Bronchial epithelial cell (primary cell): ENCODE data around the gene SDC4. TPM values are rescaled to one million over a fixed set of nuclear protein-coding genes. Genes with fewer than 3 reads are reported as not detected.

Experiments
- DNase-seq: peaks from one replicate; pipeline ENCODE4 v3.0.0-alpha.2; 2010; ENCODE audit warnings: low read depth
- FAIRE-seq: peaks from 2 replicates; lab custom pipeline; 2011; peaks lifted over from hg19 to GRCh38; lab: Jason Lieb, UNC
- H3K27me3 ChIP-seq: 2 replicates; pipeline ENCODE4 v1.5.1; 2011; ENCODE audit warnings: low read length; ENCODE audit not compliant: control insufficient read depth, insufficient read depth
- H3K36me3 ChIP-seq: 2 replicates; pipeline ENCODE4 v1.5.1; 2011; ENCODE audit warnings: low read length; ENCODE audit not compliant: control insufficient read depth, insufficient read depth
- H3K4me3 ChIP-seq: 2 replicates; pipeline ENCODE4 v1.5.1; 2011; ENCODE audit warnings: mild to moderate bottlenecking, low read depth, low read length, control low read depth
- total RNA-seq: library from RNA; depleted of rRNA; stranded (reverse); fragments of >200 nt; gene quantifications from 2 replicates; pipeline ENCODE4 v1.2.1, GENCODE V29; 2014
- TF ChIP-seq, protein P1 (sequence below): IDR thresholded peaks from 2 replicates; pipeline ENCODE4 v1.5.1; 2011; ENCODE audit warnings: mild to moderate bottlenecking, moderate library complexity, low read length, control low read depth, inconsistent platforms; ENCODE audit not compliant: insufficient read depth, severe bottlenecking

SDC4 gene
- total RNA-seq, 1 donor from 2014 or later: 272 TPM

GRCh38 chr20:45323731-45324130, 24.5 kb downstream of the SDC4 start:
- DNase-seq (peak; percentile 74), FAIRE-seq (no peak)
- TF ChIP-seq, protein P1, sequence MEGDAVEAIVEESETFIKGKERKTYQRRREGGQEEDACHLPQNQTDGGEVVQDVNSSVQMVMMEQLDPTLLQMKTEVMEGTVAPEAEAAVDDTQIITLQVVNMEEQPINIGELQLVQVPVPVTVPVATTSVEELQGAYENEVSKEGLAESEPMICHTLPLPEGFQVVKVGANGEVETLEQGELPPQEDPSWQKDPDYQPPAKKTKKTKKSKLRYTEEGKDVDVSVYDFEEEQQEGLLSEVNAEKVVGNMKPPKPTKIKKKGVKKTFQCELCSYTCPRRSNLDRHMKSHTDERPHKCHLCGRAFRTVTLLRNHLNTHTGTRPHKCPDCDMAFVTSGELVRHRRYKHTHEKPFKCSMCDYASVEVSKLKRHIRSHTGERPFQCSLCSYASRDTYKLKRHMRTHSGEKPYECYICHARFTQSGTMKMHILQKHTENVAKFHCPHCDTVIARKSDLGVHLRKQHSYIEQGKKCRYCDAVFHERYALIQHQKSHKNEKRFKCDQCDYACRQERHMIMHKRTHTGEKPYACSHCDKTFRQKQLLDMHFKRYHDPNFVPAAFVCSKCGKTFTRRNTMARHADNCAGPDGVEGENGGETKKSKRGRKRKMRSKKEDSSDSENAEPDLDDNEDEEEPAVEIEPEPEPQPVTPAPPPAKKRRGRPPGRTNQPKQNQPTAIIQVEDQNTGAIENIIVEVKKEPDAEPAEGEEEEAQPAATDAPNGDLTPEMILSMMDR: no peak
- Histone ChIP-seq H3K27me3 (no peaks in the 10 kb centered on the region), H3K4me3 (no peak overlapping the region), H3K36me3 (peaks cover 13% of the 10 kb centered on the region)

GRCh38 chr20:45322952-45323383, 25.3 kb downstream of the SDC4 start:
- DNase-seq (peak; percentile 58), FAIRE-seq (no peak)
- Histone ChIP-seq H3K36me3 (peaks cover 9% of the 10 kb centered on the region), H3K27me3 (peaks cover 5% of the 10 kb centered on the region), H3K4me3 (no peak overlapping the region)
- TF ChIP-seq, protein P1: peak; percentile 38

GRCh38 chr20:45320948-45321595, 27.2 kb downstream of the SDC4 start:
- TF ChIP-seq, protein P1: no peak
- no peak for FAIRE-seq
- no peak for DNase-seq
- no peaks in the 10 kb centered on the region for H3K36me3 ChIP-seq
- H3K4me3 ChIP-seq: no peak overlapping the region
- H3K27me3 ChIP-seq: peaks cover 24% of the 10 kb centered on the region

DNA sequence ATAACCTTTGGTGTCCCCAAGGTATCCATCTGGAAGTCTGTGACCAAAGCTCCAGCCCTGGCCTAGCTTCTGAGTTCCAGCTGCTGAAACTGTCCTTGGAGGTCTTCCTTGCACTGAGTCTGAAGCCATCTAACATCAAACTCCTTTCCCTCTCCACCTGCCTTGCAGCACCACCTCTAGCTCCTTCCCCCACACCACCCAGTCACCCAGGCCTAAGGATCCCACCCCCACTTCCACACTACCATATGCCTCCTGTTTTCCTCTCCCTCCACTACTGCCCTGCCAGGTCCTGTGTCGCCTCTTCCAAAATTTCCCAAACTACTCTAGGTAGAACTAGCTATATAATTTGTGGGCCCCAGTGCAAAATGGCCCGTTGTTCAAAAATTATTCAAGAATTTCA, 29.3 kb downstream of the SDC4 start:
- H3K27me3 ChIP-seq: peaks cover 27% of the 10 kb centered on the region
- no peaks in the 10 kb centered on the region for H3K36me3 ChIP-seq
- DNase-seq (no peak), FAIRE-seq (no peak)
- H3K4me3 ChIP-seq: no peak overlapping the region
- TF ChIP-seq, protein P1: no peak

DNA sequence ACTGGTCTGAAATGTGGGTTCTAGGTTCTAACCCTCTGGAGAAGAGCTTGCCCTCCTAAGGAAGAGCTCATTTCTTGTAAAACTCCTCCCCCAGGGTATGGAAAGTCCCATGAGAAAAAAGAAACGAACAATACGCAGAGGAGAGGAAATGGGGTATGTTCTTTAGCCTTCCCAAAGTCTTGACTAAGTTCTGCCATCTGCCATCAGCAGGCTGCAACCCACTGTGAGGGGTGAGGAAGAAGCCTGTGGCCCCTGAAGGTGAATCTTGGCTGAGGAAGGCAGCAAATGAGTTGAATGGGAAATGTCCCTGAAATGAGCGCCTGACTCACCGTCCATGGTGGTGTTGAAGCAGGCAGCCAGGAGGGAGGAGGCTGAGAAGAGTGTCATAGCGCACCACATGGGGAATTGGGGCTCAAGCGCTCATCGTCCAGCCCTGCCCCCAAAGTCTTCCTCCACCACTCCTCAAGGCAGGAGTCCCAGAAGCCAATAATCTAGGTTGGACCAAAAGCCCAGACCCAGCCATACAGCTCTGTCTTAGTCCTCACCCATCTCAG, 29.8 kb downstream of the SDC4 start:
- FAIRE-seq (no peak), DNase-seq (no peak)
- H3K27me3 ChIP-seq: peaks cover 27% of the 10 kb centered on the region
- TF ChIP-seq, protein P1: no peak
- H3K36me3 ChIP-seq: no peaks in the 10 kb centered on the region
- no peak overlapping the region for H3K4me3 ChIP-seq
